HepG2 (cell line): ENCODE data around the gene TP53TG5. TPM values are rescaled to one million over a fixed set of nuclear protein-coding genes. Genes with fewer than 3 reads are reported as not detected.

ENCODE experiments used
- ARID2 ChIP-seq: sonication (generic); formaldehyde crosslinking; IDR thresholded peaks from 2 replicates; pipeline ENCODE4 v1.8.1; 2022; ENCODE audit warnings: mild to moderate bottlenecking, missing genetic modification reagents, borderline replicate concordance
- ATAD3A ChIP-seq: sonication (generic); formaldehyde crosslinking; IDR thresholded peaks from 2 replicates; pipeline ENCODE4 v1.4.0; 2020; ENCODE audit warnings: missing genetic modification reagents
- BCL6 ChIP-seq: IDR thresholded peaks from 2 replicates; pipeline ENCODE4 v1.6.1; 2016; ENCODE audit warnings: missing genetic modification reagents, missing compliant biosample characterization
- HMG20B ChIP-seq: conservative IDR thresholded peaks from 2 replicates; pipeline ENCODE4 v1.6.1; 2016; ENCODE audit warnings: missing genetic modification reagents, missing compliant biosample characterization
- KLF6 ChIP-seq: IDR thresholded peaks from 2 replicates; pipeline ENCODE4 v1.8.0; 2016; ENCODE audit warnings: missing biosample characterization, missing genetic modification reagents
- MED1 ChIP-seq: sonication (generic); formaldehyde crosslinking; IDR thresholded peaks from 2 replicates; pipeline ENCODE4 v1.4.0; 2020; ENCODE audit warnings: missing genetic modification reagents
- MEIS2 ChIP-seq: sonication (generic); formaldehyde crosslinking; IDR thresholded peaks from 2 replicates; pipeline ENCODE4 v1.9.0; 2021; ENCODE audit warnings: mild to moderate bottlenecking, missing genetic modification reagents
- NFRKB ChIP-seq: fragments of 450-650 bp; IDR thresholded peaks from 2 replicates; pipeline ENCODE4 v1.6.1; 2017
- RCOR2 ChIP-seq: IDR thresholded peaks from 2 replicates; pipeline ENCODE4 v1.6.1; 2016; ENCODE audit warnings: missing biosample characterization, missing genetic modification reagents
- STAG1 ChIP-seq: sonication (generic); formaldehyde crosslinking; IDR thresholded peaks from 2 replicates; pipeline ENCODE4 v1.4.0; 2020; ENCODE audit warnings: missing genetic modification reagents
- ZNF280D ChIP-seq: sonication (generic); formaldehyde crosslinking; IDR thresholded peaks from 2 replicates; pipeline ENCODE4 v1.5.1; 2020; ENCODE audit warnings: mild to moderate bottlenecking, missing genetic modification reagents
- ZNF33A ChIP-seq: sonication (generic); formaldehyde crosslinking; IDR thresholded peaks from 2 replicates; pipeline ENCODE4 v1.5.1; 2020; ENCODE audit warnings: missing genetic modification reagents, mild to moderate bottlenecking, moderate library complexity, borderline replicate concordance
- ZNF350 ChIP-seq: sonication (generic); formaldehyde crosslinking; IDR thresholded peaks from 2 replicates; pipeline ENCODE4 v1.4.0; 2020; ENCODE audit warnings: mild to moderate bottlenecking, low read depth, missing genetic modification reagents, borderline replicate concordance
- ZNF569 ChIP-seq: sonication (generic); formaldehyde crosslinking; IDR thresholded peaks from 2 replicates; pipeline ENCODE4 v1.5.0; 2020; ENCODE audit warnings: mild to moderate bottlenecking, missing genetic modification reagents, moderate library complexity, borderline replicate concordance
- ZNF607 ChIP-seq: sonication (generic); formaldehyde crosslinking; IDR thresholded peaks from 2 replicates; pipeline ENCODE4 v1.5.1; 2020; ENCODE audit warnings: missing genetic modification reagents, mild to moderate bottlenecking, borderline replicate concordance
- ZNF777 ChIP-seq: sonication (generic); formaldehyde crosslinking; IDR thresholded peaks from 2 replicates; pipeline ENCODE4 v1.4.0; 2020; ENCODE audit warnings: missing genetic modification reagents
- ZNF780A ChIP-seq: sonication (generic); formaldehyde crosslinking; IDR thresholded peaks from 2 replicates; pipeline ENCODE4 v1.8.0; 2022; ENCODE audit warnings: mild to moderate bottlenecking, missing genetic modification reagents, moderate library complexity
- ZSCAN30 ChIP-seq: sonication (generic); formaldehyde crosslinking; IDR thresholded peaks from 2 replicates; pipeline ENCODE4 v1.5.0; 2020; ENCODE audit warnings: mild to moderate bottlenecking, missing genetic modification reagents
- polyA plus RNA-seq, 8 experiments: library from polyadenylated mRNA; depleted of rRNA in 3 of 8; stranded (reverse) in 7 of 8; unstranded in 1 of 8; fragments of >200 nt; fragmentation: Illumina TruSeq in 4 of 8; extraction: Trizol in 4 of 8; gene quantifications; 2 replicates each; pipeline versions ENCODE4 v1.2.1 to v1.2.3, GENCODE V29; 2011 to 2016; ENCODE audit warnings: low read depth in 4 of 8, missing spikeins in 1 of 8, mixed read lengths in 1 of 8; ENCODE audit not compliant: insufficient read depth in 1 of 8
- total RNA-seq, 5 experiments: library from RNA; depleted of rRNA; stranded (reverse); fragments of >200 nt; fragmentation: Illumina TruSeq; extraction: Trizol; gene quantifications; 2 replicates each; pipeline ENCODE4 v1.2.3, GENCODE V29; 2016; ENCODE audit warnings: low read depth in 1 of 5
- TF ChIP-seq, protein P1 (sequence below): sonication (generic); formaldehyde crosslinking; IDR thresholded peaks from 2 replicates; pipeline ENCODE4 v1.9.0; 2021; ENCODE audit warnings: missing genetic modification reagents, borderline replicate concordance
- TF ChIP-seq, protein P2 (sequence below): sonication (generic); formaldehyde crosslinking; IDR thresholded peaks from 2 replicates; pipeline ENCODE4 v1.5.0; 2020; ENCODE audit warnings: missing genetic modification reagents
- TF ChIP-seq, protein P3 (sequence below): sonication (generic); formaldehyde crosslinking; IDR thresholded peaks from 2 replicates; pipeline ENCODE4 v1.4.0; 2020; ENCODE audit warnings: missing genetic modification reagents

TP53TG5 gene
- total and polyA plus RNA-seq, 2 of the 13 experiments (the other 11 are each of a cell fraction or from before 2014, with no cell fraction given), result 0.11 TPM; not detected in 1

DNA sequence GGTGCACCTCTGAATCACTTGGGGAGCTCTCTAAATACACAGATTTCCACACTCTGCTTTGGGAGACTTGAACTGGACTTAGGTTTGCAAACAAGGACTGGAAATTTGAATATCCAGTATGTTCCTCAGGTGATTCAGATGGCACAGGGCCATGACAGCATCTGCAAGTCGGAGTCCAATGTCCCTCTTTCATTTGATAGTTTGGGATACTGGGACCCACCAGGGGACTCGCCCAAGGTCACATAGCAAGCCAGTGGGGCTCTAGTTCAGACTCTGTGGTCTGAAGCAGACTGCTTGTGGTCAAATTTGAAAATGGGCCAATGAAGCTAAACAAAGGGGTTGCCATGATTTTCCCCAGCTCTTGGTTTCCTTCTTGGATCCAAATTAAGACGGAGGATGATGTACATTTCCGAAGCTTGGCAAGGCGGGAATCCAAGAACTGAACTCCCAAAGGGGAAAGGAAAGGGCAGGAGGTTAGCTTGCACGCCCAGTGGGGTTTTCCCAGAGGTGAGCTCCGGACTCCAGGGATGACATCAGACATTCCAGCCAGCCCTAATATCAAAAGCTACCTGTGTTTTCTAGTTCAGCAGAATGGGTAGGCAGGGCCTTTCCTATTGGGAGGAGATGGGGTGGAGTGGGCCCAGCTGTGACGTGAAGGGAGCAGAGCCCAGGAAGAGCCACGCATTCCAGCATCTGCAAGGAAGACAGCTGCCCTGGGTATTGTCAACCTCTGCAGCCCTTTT, 18.5 kb downstream of the TP53TG5 start (continued):
- TF ChIP-seq STAG1 (CRISPR knock-in tag), result no peak
- TF ChIP-seq ZNF607 (CRISPR knock-in tag), result no peak
- no peak for TF ChIP-seq ZNF780A (CRISPR knock-in tag)
- TF ChIP-seq, protein P1, sequence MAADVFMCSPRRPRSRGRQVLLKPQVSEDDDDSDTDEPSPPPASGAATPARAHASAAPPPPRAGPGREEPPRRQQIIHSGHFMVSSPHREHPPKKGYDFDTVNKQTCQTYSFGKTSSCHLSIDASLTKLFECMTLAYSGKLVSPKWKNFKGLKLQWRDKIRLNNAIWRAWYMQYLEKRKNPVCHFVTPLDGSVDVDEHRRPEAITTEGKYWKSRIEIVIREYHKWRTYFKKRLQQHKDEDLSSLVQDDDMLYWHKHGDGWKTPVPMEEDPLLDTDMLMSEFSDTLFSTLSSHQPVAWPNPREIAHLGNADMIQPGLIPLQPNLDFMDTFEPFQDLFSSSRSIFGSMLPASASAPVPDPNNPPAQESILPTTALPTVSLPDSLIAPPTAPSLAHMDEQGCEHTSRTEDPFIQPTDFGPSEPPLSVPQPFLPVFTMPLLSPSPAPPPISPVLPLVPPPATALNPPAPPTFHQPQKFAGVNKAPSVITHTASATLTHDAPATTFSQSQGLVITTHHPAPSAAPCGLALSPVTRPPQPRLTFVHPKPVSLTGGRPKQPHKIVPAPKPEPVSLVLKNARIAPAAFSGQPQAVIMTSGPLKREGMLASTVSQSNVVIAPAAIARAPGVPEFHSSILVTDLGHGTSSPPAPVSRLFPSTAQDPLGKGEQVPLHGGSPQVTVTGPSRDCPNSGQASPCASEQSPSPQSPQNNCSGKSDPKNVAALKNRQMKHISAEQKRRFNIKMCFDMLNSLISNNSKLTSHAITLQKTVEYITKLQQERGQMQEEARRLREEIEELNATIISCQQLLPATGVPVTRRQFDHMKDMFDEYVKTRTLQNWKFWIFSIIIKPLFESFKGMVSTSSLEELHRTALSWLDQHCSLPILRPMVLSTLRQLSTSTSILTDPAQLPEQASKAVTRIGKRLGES (CRISPR knock-in tag), result no peak
- TF ChIP-seq ZNF777 (CRISPR knock-in tag), result no peak
- no peak for TF ChIP-seq ARID2 (CRISPR knock-in tag)
- no peak for TF ChIP-seq ATAD3A (CRISPR knock-in tag)
- TF ChIP-seq NFRKB, result no peak
- TF ChIP-seq RCOR2 (CRISPR knock-in tag), result no peak
- TF ChIP-seq ZNF569, result no peak
- no peak; the same call in 1 of the 2 replicates for TF ChIP-seq KLF6 (CRISPR knock-in tag)
- TF ChIP-seq MED1, result peak; percentile 31; the same call in 1 of the 2 replicates
- TF ChIP-seq BCL6 (CRISPR knock-in tag), result 0 out of 2 replicates have a peak, but pooled peaks have one; percentile 10
- no peak; the same call in 1 of the 2 replicates for TF ChIP-seq HMG20B (CRISPR knock-in tag)
- TF ChIP-seq, protein P2, sequence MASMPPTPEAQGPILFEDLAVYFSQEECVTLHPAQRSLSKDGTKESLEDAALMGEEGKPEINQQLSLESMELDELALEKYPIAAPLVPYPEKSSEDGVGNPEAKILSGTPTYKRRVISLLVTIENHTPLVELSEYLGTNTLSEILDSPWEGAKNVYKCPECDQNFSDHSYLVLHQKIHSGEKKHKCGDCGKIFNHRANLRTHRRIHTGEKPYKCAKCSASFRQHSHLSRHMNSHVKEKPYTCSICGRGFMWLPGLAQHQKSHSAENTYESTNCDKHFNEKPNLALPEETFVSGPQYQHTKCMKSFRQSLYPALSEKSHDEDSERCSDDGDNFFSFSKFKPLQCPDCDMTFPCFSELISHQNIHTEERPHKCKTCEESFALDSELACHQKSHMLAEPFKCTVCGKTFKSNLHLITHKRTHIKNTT (CRISPR knock-in tag), result no peak
- TF ChIP-seq, protein P3, sequence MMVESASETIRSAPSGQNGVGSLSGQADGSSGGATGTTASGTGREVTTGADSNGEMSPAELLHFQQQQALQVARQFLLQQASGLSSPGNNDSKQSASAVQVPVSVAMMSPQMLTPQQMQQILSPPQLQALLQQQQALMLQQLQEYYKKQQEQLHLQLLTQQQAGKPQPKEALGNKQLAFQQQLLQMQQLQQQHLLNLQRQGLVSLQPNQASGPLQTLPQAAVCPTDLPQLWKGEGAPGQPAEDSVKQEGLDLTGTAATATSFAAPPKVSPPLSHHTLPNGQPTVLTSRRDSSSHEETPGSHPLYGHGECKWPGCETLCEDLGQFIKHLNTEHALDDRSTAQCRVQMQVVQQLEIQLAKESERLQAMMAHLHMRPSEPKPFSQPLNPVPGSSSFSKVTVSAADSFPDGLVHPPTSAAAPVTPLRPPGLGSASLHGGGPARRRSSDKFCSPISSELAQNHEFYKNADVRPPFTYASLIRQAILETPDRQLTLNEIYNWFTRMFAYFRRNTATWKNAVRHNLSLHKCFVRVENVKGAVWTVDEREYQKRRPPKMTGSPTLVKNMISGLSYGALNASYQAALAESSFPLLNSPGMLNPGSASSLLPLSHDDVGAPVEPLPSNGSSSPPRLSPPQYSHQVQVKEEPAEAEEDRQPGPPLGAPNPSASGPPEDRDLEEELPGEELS (CRISPR knock-in tag), result no peak; the same call in 1 of the 2 replicates
- peak; percentile 26; the same call in 1 of the 2 replicates for TF ChIP-seq MEIS2
- TF ChIP-seq ZNF280D (CRISPR knock-in tag), result no peak
- TF ChIP-seq ZSCAN30, result no peak
- TF ChIP-seq ZNF350, result no peak
- no peak for TF ChIP-seq ZNF33A
